CD4-positive, alpha-beta memory T cell (primary cell): ENCODE results near the gene LPCAT1. TPM values are rescaled to one million over a fixed set of nuclear protein-coding genes. Genes with fewer than 3 reads are reported as not detected.

Source experiments
- CTCF ChIA-PET: fragments of 350-600 bp; sonication (Branson Sonifier 250); formaldehyde crosslinking; loops from one replicate; lab custom pipeline; 2021; ENCODE audit warnings: inconsistent platforms; ENCODE audit not compliant: partially characterized antibody; lab: Charles Lee
- POLR2A ChIA-PET: fragments of 350-600 bp; sonication (Branson Sonifier 250); formaldehyde crosslinking; loops from one replicate; lab custom pipeline; 2021; ENCODE audit not compliant: partially characterized antibody; lab: Charles Lee
- DNase-seq, 5 donors: peaks; one replicate each; pipeline versions ENCODE4 v3.0.0 to v3.0.0-alpha.2; 2020 to 2022; ENCODE audit warnings: mixed read lengths in 1 of 5
- H3K27ac ChIP-seq: one replicate; pipeline ENCODE4 v1.7.0; 2013; ENCODE audit warnings: low read depth, low read length
- H3K27me3 ChIP-seq: 2 replicates; pipeline ENCODE4 v1.7.0; 2013; ENCODE audit warnings: mild to moderate bottlenecking, low read length, moderate library complexity; ENCODE audit not compliant: insufficient read depth
- H3K36me3 ChIP-seq: 2 replicates; pipeline ENCODE4 v1.7.0; 2013; ENCODE audit warnings: mild to moderate bottlenecking, low read length, moderate library complexity; ENCODE audit not compliant: insufficient read depth
- H3K4me1 ChIP-seq: 2 replicates; pipeline ENCODE4 v1.7.0; 2013; ENCODE audit warnings: mild to moderate bottlenecking, low read length, moderate library complexity; ENCODE audit not compliant: insufficient read depth
- H3K4me3 ChIP-seq, 2 donors: one replicate each; pipeline ENCODE4 v1.7.0; 2013; ENCODE audit warnings: low read length in 2 of 2, mild to moderate bottlenecking in 1 of 2
- H3K9me3 ChIP-seq, 2 donors: one replicate each; pipeline ENCODE4 v1.7.0; 2013; ENCODE audit warnings: low read length in 2 of 2, control low read depth in 1 of 2; ENCODE audit not compliant: control insufficient read depth in 1 of 2
- H3K27ac Mint-ChIP-seq, 7 donors: one replicate each; pipeline ENCODE4 v1.8.0; 2020 to 2021; ENCODE audit warnings: mixed read lengths in 7 of 7, mild to moderate bottlenecking in 6 of 7, inconsistent platforms in 3 of 7, moderate library complexity in 3 of 7
- H3K27me3 Mint-ChIP-seq, 2 donors: one replicate each; pipeline ENCODE4 v1.8.0; 2020 to 2021; ENCODE audit warnings: mixed read lengths in 2 of 2
- H3K36me3 Mint-ChIP-seq, 2 donors: one replicate each; pipeline ENCODE4 v1.8.0; 2020 to 2021; ENCODE audit warnings: mixed read lengths in 2 of 2, inconsistent platforms in 1 of 2, mild to moderate bottlenecking in 1 of 2
- H3K4me1 Mint-ChIP-seq, 4 donors: one replicate each; pipeline ENCODE4 v1.8.0; 2020 to 2021; ENCODE audit warnings: mixed read lengths in 4 of 4, mild to moderate bottlenecking in 1 of 4
- H3K4me3 Mint-ChIP-seq, 8 donors: one replicate each; pipeline ENCODE4 v1.8.0; 2020 to 2021; ENCODE audit warnings: mixed read lengths in 8 of 8, mild to moderate bottlenecking in 7 of 8, moderate library complexity in 6 of 8, inconsistent platforms in 3 of 8
- H3K9me3 Mint-ChIP-seq, 8 donors: one replicate each; pipeline ENCODE4 v1.8.0; 2020 to 2021; ENCODE audit warnings: mixed read lengths in 8 of 8, mild to moderate bottlenecking in 5 of 8, inconsistent platforms in 3 of 8, moderate library complexity in 1 of 8
- intact Hi-C: fragments of 100-400 bp; cut with micrococcal nuclease; formaldehyde crosslinking; loops from one replicate; pipeline ENCODE4 v1.15.1; 2023
- polyA plus RNA-seq, 2 donors: library from polyadenylated mRNA; unstranded; fragments of 300-500 nt; fragmentation: Illumina TruSeq; gene quantifications; one replicate each; pipeline ENCODE4 v1.2.3, GENCODE V29; 2021
- total RNA-seq, 2 experiments: library from RNA; stranded (reverse); gene quantifications; one replicate each; pipeline ENCODE4 v1.2.3, GENCODE V29; 2021

Gene LPCAT1
- total and polyA plus RNA-seq, 4 experiments from 2014 or later, result 9.0 to 63.6 (median 47.5) TPM

DNA sequence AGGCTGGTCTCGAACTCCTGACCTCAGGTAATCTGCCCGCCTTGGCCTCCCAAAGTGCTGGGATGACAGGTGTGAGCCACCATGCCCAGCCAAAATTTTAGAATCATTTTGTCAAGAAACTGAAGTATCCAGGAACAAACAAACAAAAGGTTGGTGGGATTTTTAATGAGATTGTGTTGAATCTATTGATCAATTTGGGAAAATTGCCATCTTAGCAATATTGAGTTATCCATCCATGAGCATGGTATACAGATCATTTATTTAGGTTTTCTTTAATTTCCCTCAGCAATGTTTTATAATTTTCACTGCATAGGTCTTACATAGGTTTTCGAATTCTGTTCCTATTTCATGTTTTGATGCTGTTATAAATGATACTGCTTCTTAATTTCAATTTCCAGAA is 5.7 kb upstream of the LPCAT1 start:
- Histone ChIP-seq H3K36me3 (no peaks in the 10 kb centered on the region), H3K4me1 (peaks cover 3% of the 10 kb centered on the region), H3K27ac (no peak overlapping the region), H3K4me3 (no peak overlapping the region), H3K9me3 (no peaks in the 10 kb centered on the region), H3K27me3 (no peaks in the 10 kb centered on the region)
- ChIA-PET POLR2A (no interaction called here), CTCF (no interaction called here)
- intact Hi-C loops, result no loop called here
- no peak for DNase-seq
- Mint-ChIP-seq H3K4me1 (peaks cover 0 to 7% (median 1%) of the 10 kb centered on the region in 4 donors), H3K9me3 (no peaks in the 10 kb centered on the region), H3K27me3 (no peaks in the 10 kb centered on the region), H3K36me3 (no peaks in the 10 kb centered on the region), H3K27ac (peak overlapping the region in 1 of 7 donors; percentile 30), H3K4me3 (no peak overlapping the region)

GRCh38 chr5:1527533-1528205 is 3.9 kb upstream of the LPCAT1 start:
- Histone ChIP-seq H3K36me3 (no peaks in the 10 kb centered on the region), H3K4me1 (peaks cover 8% of the 10 kb centered on the region), H3K27me3 (no peaks in the 10 kb centered on the region), H3K4me3 (no peak overlapping the region), H3K27ac (no peak overlapping the region), H3K9me3 (no peaks in the 10 kb centered on the region)
- CTCF ChIA-PET, result no interaction called here
- H3K4me1 Mint-ChIP-seq, result peaks cover 2 to 8% (median 3%) of the 10 kb centered on the region in 4 donors
- H3K27ac Mint-ChIP-seq, result peak overlapping the region in 1 of 7 donors; percentile 22
- no peak overlapping the region for H3K4me3 Mint-ChIP-seq
- no peaks in the 10 kb centered on the region for H3K9me3 Mint-ChIP-seq
- intact Hi-C loops, result no loop called here
- no peak for DNase-seq
- H3K27me3 Mint-ChIP-seq, result no peaks in the 10 kb centered on the region
- POLR2A ChIA-PET, result interaction anchor here (1.9 kb wide), 1 partner anchor 8 kb away, joined by 7 read pairs; no protein-coding TSS in a partner anchor
- peaks cover 0 to 2% of the 10 kb centered on the region in 2 donors for H3K36me3 Mint-ChIP-seq

GRCh38 chr5:1526681-1527131 is 2.9 kb upstream of the LPCAT1 start:
- no peaks in the 10 kb centered on the region for H3K9me3 Mint-ChIP-seq
- Histone ChIP-seq H3K27ac (no peak overlapping the region), H3K27me3 (no peaks in the 10 kb centered on the region), H3K4me3 (no peak overlapping the region), H3K36me3 (no peaks in the 10 kb centered on the region), H3K4me1 (peaks cover 18% of the 10 kb centered on the region), H3K9me3 (no peaks in the 10 kb centered on the region)
- DNase-seq, result no peak
- POLR2A ChIA-PET, result interaction anchor here (1.9 kb wide), 1 partner anchor 9 kb away, joined by 7 read pairs; no protein-coding TSS in a partner anchor
- H3K4me1 Mint-ChIP-seq, result peaks cover 9 to 18% (median 12%) of the 10 kb centered on the region in 4 donors
- CTCF ChIA-PET, result interaction anchor here (1.2 kb wide), 1 partner anchor 118 kb away, joined by 3 read pairs; no protein-coding TSS in a partner anchor
- peak overlapping the region in 2 of 7 donors; percentile 19 to 23 for H3K27ac Mint-ChIP-seq
- H3K36me3 Mint-ChIP-seq, result peaks cover 0 to 5% of the 10 kb centered on the region in 2 donors
- peak overlapping the region in 2 of 8 donors; percentile 2 to 17 for H3K4me3 Mint-ChIP-seq
- H3K27me3 Mint-ChIP-seq, result no peaks in the 10 kb centered on the region
- intact Hi-C loops, result no loop called here

- no peaks in the 10 kb centered on the region for H3K9me3 ChIP-seq
- no peak overlapping the region for H3K27ac ChIP-seq
- no peak overlapping the region for H3K4me3 ChIP-seq
- DNase-seq, result no peak
- Mint-ChIP-seq H3K27ac (peak overlapping the region in 3 of 7 donors; percentile 19 to 58 (median 23)), H3K36me3 (peaks cover 0 to 5% of the 10 kb centered on the region in 2 donors), H3K4me1 (peaks cover 10 to 21% (median 15%) of the 10 kb centered on the region in 4 donors), H3K9me3 (no peaks in the 10 kb centered on the region), H3K4me3 (peak overlapping the region in 1 of 8 donors; percentile 2), H3K27me3 (no peaks in the 10 kb centered on the region)
- intact Hi-C loops, result no loop called here
- H3K4me1 ChIP-seq, result peaks cover 23% of the 10 kb centered on the region
- ChIA-PET POLR2A (interaction anchor here (1.9 kb wide), 1 partner anchor 9 kb away, joined by 7 read pairs; no protein-coding TSS in a partner anchor), CTCF (interaction anchor here (1.2 kb wide), 1 partner anchor 119 kb away, joined by 3 read pairs; no protein-coding TSS in a partner anchor)
- no peaks in the 10 kb centered on the region for H3K27me3 ChIP-seq
- no peaks in the 10 kb centered on the region for H3K36me3 ChIP-seq
These were observed 2.5 kb upstream of the LPCAT1 start for GRCh38 chr5:1526190-1526631.

- no peak for DNase-seq
- Histone ChIP-seq H3K27me3 (no peaks in the 10 kb centered on the region), H3K9me3 (no peaks in the 10 kb centered on the region), H3K4me1 (peaks cover 27% of the 10 kb centered on the region), H3K4me3 (no peak overlapping the region), H3K36me3 (no peaks in the 10 kb centered on the region), H3K27ac (no peak overlapping the region)
- CTCF ChIA-PET, result no interaction called here
- H3K27me3 Mint-ChIP-seq, result no peaks in the 10 kb centered on the region
- intact Hi-C loops, result no loop called here
- POLR2A ChIA-PET, result interaction anchor here (1.9 kb wide), 1 partner anchor 10 kb away, joined by 7 read pairs; no protein-coding TSS in a partner anchor
- H3K9me3 Mint-ChIP-seq, result no peaks in the 10 kb centered on the region
- H3K4me1 Mint-ChIP-seq, result peaks cover 10 to 23% (median 16%) of the 10 kb centered on the region in 4 donors
- H3K27ac Mint-ChIP-seq, result peak overlapping the region in 4 of 7 donors; percentile 29 to 63 (median 50)
- H3K36me3 Mint-ChIP-seq, result peaks cover 3 to 9% of the 10 kb centered on the region in 2 donors
- H3K4me3 Mint-ChIP-seq, result peak overlapping the region in 3 of 8 donors; percentile 15 to 66 (median 49)
These were observed 1.9 kb upstream of the LPCAT1 start for GRCh38 chr5:1525624-1526189.

GRCh38 chr5:1524799-1525623 is 1.3 kb upstream of the LPCAT1 start:
- peak overlapping the region; percentile 22 to 76 (median 68) for H3K4me3 Mint-ChIP-seq
- H3K4me3 ChIP-seq, result peak overlapping the region in 1 of 2 donors; percentile 54
- no peak for DNase-seq
- no peaks in the 10 kb centered on the region for H3K9me3 ChIP-seq
- H3K4me1 ChIP-seq, result peaks cover 27% of the 10 kb centered on the region
- H3K36me3 ChIP-seq, result no peaks in the 10 kb centered on the region
- peaks cover 10 to 23% (median 16%) of the 10 kb centered on the region in 4 donors for H3K4me1 Mint-ChIP-seq
- peaks cover 3 to 9% of the 10 kb centered on the region in 2 donors for H3K36me3 Mint-ChIP-seq
- no peaks in the 10 kb centered on the region for H3K27me3 ChIP-seq
- peak overlapping the region in 2 of 7 donors; percentile 13 to 58 for H3K27ac Mint-ChIP-seq
- intact Hi-C loops, result loop anchor here (1.0 kb wide), 2 partner anchors 139 to 276 kb away; partner anchors contain the start of gene NDUFS6
- H3K27ac ChIP-seq, result peak overlapping the region; percentile 70
- POLR2A ChIA-PET, result interaction anchor here (1.1 to 4.1 kb wide), 4 partner anchors 8 to 180 kb away, joined by 4 to 36 read pairs (median 14); no protein-coding TSS in a partner anchor
- CTCF ChIA-PET, result no interaction called here
- H3K27me3 Mint-ChIP-seq, result no peaks in the 10 kb centered on the region
- no peaks in the 10 kb centered on the region for H3K9me3 Mint-ChIP-seq
